Thyroid gland (tissue), 4 donors: ENCODE results near the gene LMX1B. TPM values are rescaled to one million over a fixed set of nuclear protein-coding genes. Genes with fewer than 3 reads are reported as not detected.
A peak's percentile ranks its signal among the peaks of the same experiment; 100 is the strongest.

Experiments used
- DNase-seq, 2 donors: peaks; one replicate each; pipeline ENCODE4 v3.0.0-alpha.2; 2019
- H3K27ac ChIP-seq, 3 donors: fragments of 200-600 bp; sonication (generic); 1 replicate in 2 of 3; 2 replicates in 1 of 3; pipeline ENCODE4 v1.5.1; 2016 to 2019; ENCODE audit warnings: mild to moderate bottlenecking in 1 of 3, moderate library complexity in 1 of 3
- H3K27me3 ChIP-seq: fragments of 200-600 bp; sonication (generic); one replicate; pipeline ENCODE4 v1.5.1; 2019
- H3K36me3 ChIP-seq, 2 donors: fragments of 200-600 bp; sonication (generic); one replicate each; pipeline ENCODE4 v1.5.1; 2016 to 2019
- H3K4me1 ChIP-seq, 2 donors: fragments of 200-600 bp; sonication (generic); one replicate each; pipeline ENCODE4 v1.5.1; 2017 to 2019
- H3K4me3 ChIP-seq, 3 donors: fragments of 200-600 bp; sonication (generic); replicated peaks in 1 of 3; 1 replicate in 2 of 3; 2 replicates in 1 of 3; pipeline ENCODE4 v1.5.1; 2016; ENCODE audit warnings: mild to moderate bottlenecking in 1 of 3
- H3K9me3 ChIP-seq: fragments of 200-600 bp; sonication (generic); one replicate; pipeline ENCODE4 v1.5.1; 2017
- POLR2A ChIP-seq, 2 donors: fragments of 450-650 bp; IDR thresholded peaks; one replicate each; pipeline ENCODE4 v1.6.1; 2017; ENCODE audit warnings: antibody characterized with exemption in 2 of 2, mild to moderate bottlenecking in 2 of 2, moderate library complexity in 1 of 2
- WGBS, 2 donors: methylation state at CpG; one replicate each; pipeline ENCODE4 v1.1.5; 2017; 5-methylcytosine and 5-hydroxymethylcytosine counted together
- intact Hi-C: fragments of 100-400 bp; cut with DNase I; formaldehyde crosslinking; loops from one replicate; pipeline ENCODE4 v1.15.1; 2023
- total RNA-seq, 4 donors: library from RNA; depleted of rRNA; stranded (reverse); fragments of >200 nt; gene quantifications; one replicate each; pipeline ENCODE4 v1.2.3, GENCODE V29; 2016
- TF ChIP-seq, protein P1 (sequence below), 6 experiments: fragments of 200-600 bp in 3 of 6; fragments of 450-650 bp in 3 of 6; sonication (generic) in 3 of 6; IDR thresholded peaks; one replicate each; pipeline ENCODE4 v1.5.1; 2016 to 2019; ENCODE audit warnings: antibody characterized with exemption in 6 of 6, mild to moderate bottlenecking in 2 of 6, inconsistent platforms in 1 of 6, moderate library complexity in 1 of 6

LMX1B gene
- total RNA-seq, 4 donors from 2014 or later: 0.68 to 5.5 (median 1.7) TPM

- WGBS, 2 donors: 52% methylated on average over 21 of the region's 25 CpGs; no CpG with 5 or more reads in 1 of the 2 donors
- peak; percentile 53 to 54 for DNase-seq
- H3K4me3 ChIP-seq: no peak overlapping the region
- intact Hi-C loops: loop anchor here (5.0 to 10.0 kb wide), 2 partner anchors 78 to 186 kb away; partner anchors contain the start of gene LMX1B
- no peak for TF ChIP-seq POLR2A (IDR thresholded peaks at IDR 0.05)
- TF ChIP-seq, protein P1, sequence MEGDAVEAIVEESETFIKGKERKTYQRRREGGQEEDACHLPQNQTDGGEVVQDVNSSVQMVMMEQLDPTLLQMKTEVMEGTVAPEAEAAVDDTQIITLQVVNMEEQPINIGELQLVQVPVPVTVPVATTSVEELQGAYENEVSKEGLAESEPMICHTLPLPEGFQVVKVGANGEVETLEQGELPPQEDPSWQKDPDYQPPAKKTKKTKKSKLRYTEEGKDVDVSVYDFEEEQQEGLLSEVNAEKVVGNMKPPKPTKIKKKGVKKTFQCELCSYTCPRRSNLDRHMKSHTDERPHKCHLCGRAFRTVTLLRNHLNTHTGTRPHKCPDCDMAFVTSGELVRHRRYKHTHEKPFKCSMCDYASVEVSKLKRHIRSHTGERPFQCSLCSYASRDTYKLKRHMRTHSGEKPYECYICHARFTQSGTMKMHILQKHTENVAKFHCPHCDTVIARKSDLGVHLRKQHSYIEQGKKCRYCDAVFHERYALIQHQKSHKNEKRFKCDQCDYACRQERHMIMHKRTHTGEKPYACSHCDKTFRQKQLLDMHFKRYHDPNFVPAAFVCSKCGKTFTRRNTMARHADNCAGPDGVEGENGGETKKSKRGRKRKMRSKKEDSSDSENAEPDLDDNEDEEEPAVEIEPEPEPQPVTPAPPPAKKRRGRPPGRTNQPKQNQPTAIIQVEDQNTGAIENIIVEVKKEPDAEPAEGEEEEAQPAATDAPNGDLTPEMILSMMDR (IDR thresholded peaks at IDR 0.05): peak; percentile 39 to 73 (median 50)
- no peaks in the 10 kb centered on the region for H3K9me3 ChIP-seq
- no peaks in the 10 kb centered on the region for H3K36me3 ChIP-seq
- H3K27me3 ChIP-seq: no peaks in the 10 kb centered on the region
- H3K4me1 ChIP-seq: no peaks in the 10 kb centered on the region
- H3K27ac ChIP-seq: no peak overlapping the region
Observed at GRCh38 chr9:126690431-126691051, 76.8 kb downstream of the LMX1B start.

GRCh38 chr9:126692041-126692758 lies 78.5 kb downstream of the LMX1B start:
- Histone ChIP-seq H3K4me3 (no peak overlapping the region), H3K36me3 (no peaks in the 10 kb centered on the region), H3K9me3 (no peaks in the 10 kb centered on the region), H3K27me3 (no peaks in the 10 kb centered on the region), H3K27ac (no peak overlapping the region), H3K4me1 (no peaks in the 10 kb centered on the region)
- TF ChIP-seq POLR2A (IDR thresholded peaks at IDR 0.05): no peak
- TF ChIP-seq, protein P1 (IDR thresholded peaks at IDR 0.05): no peak
- 89 to 94% methylated on average over 18 to 20 of the region's 20 CpGs for WGBS, 2 donors
- DNase-seq: no peak
- intact Hi-C loops: loop anchor here (5.0 to 10.0 kb wide), 2 partner anchors 80 to 187 kb away; partner anchors contain the start of gene LMX1B

- Histone ChIP-seq H3K9me3 (no peaks in the 10 kb centered on the region), H3K4me3 (no peak overlapping the region), H3K27ac (no peak overlapping the region), H3K27me3 (no peaks in the 10 kb centered on the region), H3K36me3 (no peaks in the 10 kb centered on the region), H3K4me1 (no peaks in the 10 kb centered on the region)
- DNase-seq: no peak
- TF ChIP-seq, protein P1 (IDR thresholded peaks at IDR 0.05): no peak
- TF ChIP-seq POLR2A (IDR thresholded peaks at IDR 0.05): no peak
- intact Hi-C loops: loop anchor here (5.0 to 10.0 kb wide), 2 partner anchors 81 to 188 kb away; partner anchors contain the start of gene LMX1B
- WGBS, 2 donors: 93 to 95% methylated on average over 31 to 32 of the region's 32 CpGs
Observed at GRCh38 chr9:126692759-126693427, 79.2 kb downstream of the LMX1B start.

- Histone ChIP-seq H3K27me3 (no peaks in the 10 kb centered on the region), H3K4me3 (no peak overlapping the region), H3K36me3 (no peaks in the 10 kb centered on the region), H3K4me1 (no peaks in the 10 kb centered on the region), H3K9me3 (no peaks in the 10 kb centered on the region), H3K27ac (no peak overlapping the region)
- TF ChIP-seq POLR2A (IDR thresholded peaks at IDR 0.05): no peak
- TF ChIP-seq, protein P1 (IDR thresholded peaks at IDR 0.05): no peak
- 85 to 86% methylated on average over 18 to 19 of the region's 20 CpGs for WGBS, 2 donors
- intact Hi-C loops: loop anchor here (5.0 to 10.0 kb wide), 2 partner anchors 81 to 189 kb away; partner anchors contain the start of gene LMX1B
- no peak for DNase-seq
Observed at GRCh38 chr9:126693428-126693944, 79.8 kb downstream of the LMX1B start.
